ENCODE measurements around the gene CFDP1. TPM values are rescaled to one million over a fixed set of nuclear protein-coding genes. Genes with fewer than 3 reads are reported as not detected.

The CFDP1 gene
- total RNA-seq (39.5 and 42.8 TPM in 2 replicates), polyA plus RNA-seq (6.3 and 20.3 TPM in 2 replicates), polyA minus RNA-seq (8.3 and 12.6 TPM in 2 replicates)
- 42.9 TPM for total RNA-seq (2013)

GRCh38 chr16:75432828-75433731 lies at the start of gene CFDP1:
Gene CFDP1 (minus strand): TSS chr16:75433503. CDS start chr16:75433352, 151 bp downstream.
- no peaks in the 10 kb centered on the region for H3K36me3 ChIP-seq (replicated peaks in 1 of 2; ENCODE audit: control extremely low read depth in 1 of 2, control insufficient read depth in 1 of 2, extremely low read depth in 1 of 2, insufficient read depth in 2 of 2, low read length in 1 of 2)
- CTCF ChIA-PET, result interaction anchor here (1.0 to 3.1 kb wide), 11 partner anchors 12 to 332 kb away, joined by 3 to 41 read pairs (median 3); partner anchors contain the start of genes ADAT1, KARS1, TERF2IP and TMEM170A
- peak within 1 kb of the TSS; percentile 88 for H3K4me3 Mint-ChIP-seq
- H4K20me1 ChIP-seq (ENCODE audit: control insufficient read depth, insufficient read depth, low read length, poor library complexity, severe bottlenecking), result no peaks in the 10 kb centered on the region
- H3K27me3 Mint-ChIP-seq, result no peaks in the 10 kb centered on the region
- H3K9ac ChIP-seq (ENCODE audit: low read length), result peak within 1 kb of the TSS; percentile 99
- H3K9me3 Mint-ChIP-seq (ENCODE audit: insufficient read depth), result no peaks in the 10 kb centered on the region
- peak within 1 kb of the TSS; percentile 94 to 100 (median 95) for H3K4me3 ChIP-seq (ENCODE audit: control extremely low read depth in 1 of 5, extremely low read depth in 1 of 5, insufficient read depth in 1 of 5, low read depth in 2 of 5, low read length in 4 of 5)
- TF ChIP-seq EZH2 (IDR thresholded peaks at IDR 0.05; ENCODE audit: borderline replicate concordance, insufficient read depth, low read depth, low read length, poor library complexity, severe bottlenecking) (no peak), CTCF (IDR thresholded peaks at IDR 0.05) (no peak)
- no peaks in the 10 kb centered on the region for H3K9me3 ChIP-seq (ENCODE audit: control extremely low read depth in 1 of 3, control insufficient read depth in 2 of 3, insufficient read depth in 1 of 3, low read length in 2 of 3)
- peak within 1 kb of the TSS; percentile 95 for H3K27ac Mint-ChIP-seq
- H3K4me1 ChIP-seq (ENCODE audit: control insufficient read depth in 2 of 2, insufficient read depth in 2 of 2, low read length in 2 of 2), result peaks cover 7 to 15% of the 10 kb centered on the region in 2 donors
- H3K27ac ChIP-seq (ENCODE audit: low read length in 2 of 2), result peak within 1 kb of the TSS; percentile 91 to 99
- peaks cover 20% of the 10 kb centered on the region for H3K4me1 Mint-ChIP-seq
- ATAC-seq (ENCODE audit: low read depth) (peak; percentile 86), DNase-seq (peak; percentile 98)
- intact Hi-C loops (cut with micrococcal nuclease), result loop anchor here (1.0 to 2.0 kb wide), 12 partner anchors 31 to 766 kb away; partner anchors contain the start of genes ADAT1, KARS1, RFWD3 and TERF2IP
- H2AFZ ChIP-seq (ENCODE audit: insufficient read depth, low read depth, low read length, poor library complexity, severe bottlenecking), result peak within 1 kb of the TSS; percentile 97
- H3K27me3 ChIP-seq (replicated peaks in 1 of 4; ENCODE audit: control extremely low read depth in 1 of 4, control insufficient read depth in 3 of 4, insufficient read depth in 4 of 4, low read length in 3 of 4), result no peaks in the 10 kb centered on the region
- H3K4me2 ChIP-seq (replicated peaks; ENCODE audit: low read depth, low read length, poor library complexity, severe bottlenecking), result peak within 1 kb of the TSS; percentile 89
- WGBS (ENCODE audit: insufficient coverage), result 1% methylated on average over 75 of the region's 85 CpGs
- H3K79me2 ChIP-seq (ENCODE audit: control insufficient read depth, insufficient read depth, low read length), result peaks cover 40% of the 10 kb centered on the region
- POLR2A ChIA-PET, result interaction anchor here (0.7 to 2.4 kb wide), 8 partner anchors 12 to 215 kb away, joined by 3 to 14 read pairs (median 4); partner anchors contain the start of genes ADAT1, GABARAPL2, KARS1 and TERF2IP

Data from B cell (primary cell).